NCI-H2029 (cell line): ENCODE measurements around the gene SEPTIN10.
A peak's percentile ranks its signal among the peaks of the same experiment; 100 is the strongest.
"Not testable (repeated sequence)": the region's sequence is repeated elsewhere in the genome, so short reads cannot be mapped to it uniquely, and the experiment has no call there.

Experiments
- DNase-seq: peaks from one replicate; lab custom pipeline; 2025; lab: John Stamatoyannopoulos, UW

SEPTIN10 gene

DNA sequence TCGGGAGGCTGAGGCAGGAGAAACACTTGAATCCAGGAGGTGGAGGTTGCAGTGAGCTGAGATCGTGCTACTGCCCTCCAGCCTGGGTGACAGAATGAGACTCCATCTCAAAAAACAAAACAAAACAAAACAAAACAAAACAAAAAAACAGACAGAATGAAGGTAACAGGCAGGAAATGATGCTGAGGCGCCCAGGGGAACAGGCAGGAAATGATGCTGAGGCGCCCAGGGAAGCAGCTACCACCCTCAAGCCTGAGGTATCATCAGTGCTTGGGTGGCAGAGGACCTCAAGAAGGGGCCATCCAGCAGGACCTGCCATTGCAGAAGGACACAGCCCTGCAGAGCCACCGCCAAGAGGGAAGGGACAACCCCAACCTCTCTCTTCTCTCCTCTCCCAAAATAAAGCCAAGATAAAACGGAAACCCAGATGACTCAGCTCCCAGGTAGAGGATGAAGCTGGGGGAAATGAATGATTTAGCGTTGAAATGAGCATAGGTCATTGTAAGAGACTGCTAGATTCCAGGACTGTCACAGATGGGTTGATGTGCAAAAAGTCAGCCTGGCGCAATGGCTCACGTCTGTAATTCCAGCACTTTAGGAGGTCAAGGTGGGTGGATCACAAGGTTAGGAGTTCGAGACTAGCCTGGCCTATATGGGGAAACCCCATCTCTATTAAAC lies 19.7 kb upstream of the SEPTIN10 start:
- DNase-seq = no peak

DNA sequence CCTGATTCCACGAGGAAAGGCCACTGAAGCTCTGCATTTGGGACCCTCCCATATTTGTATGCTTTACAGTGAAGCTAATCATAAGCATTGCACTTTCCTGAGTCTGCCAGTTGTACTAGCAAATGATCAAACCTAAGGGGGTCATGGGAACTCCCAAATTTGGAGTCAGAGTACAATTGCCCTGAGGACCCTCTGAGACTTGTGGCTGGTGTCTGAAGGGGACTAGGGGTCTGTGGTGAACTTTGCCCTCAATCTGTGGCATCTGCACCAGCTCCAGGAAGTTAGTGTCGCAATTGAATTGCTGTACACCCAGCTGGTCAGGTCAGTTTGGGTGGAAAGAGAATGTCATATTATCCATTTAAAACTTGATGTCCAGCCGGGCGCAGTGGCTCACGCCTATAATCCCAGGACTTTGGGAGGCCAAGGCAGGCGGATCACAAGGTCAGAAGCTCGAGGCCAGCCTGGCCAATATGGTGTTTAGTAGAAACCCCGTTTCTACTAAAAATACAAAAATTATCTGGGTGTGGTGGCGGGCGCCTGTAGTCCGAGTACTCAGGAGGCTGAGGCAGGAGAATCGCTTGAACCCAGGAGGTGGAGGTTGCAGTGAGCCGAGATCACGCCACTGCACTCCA lies 18.5 kb upstream of the SEPTIN10 start:
- DNase-seq = no peak

DNA sequence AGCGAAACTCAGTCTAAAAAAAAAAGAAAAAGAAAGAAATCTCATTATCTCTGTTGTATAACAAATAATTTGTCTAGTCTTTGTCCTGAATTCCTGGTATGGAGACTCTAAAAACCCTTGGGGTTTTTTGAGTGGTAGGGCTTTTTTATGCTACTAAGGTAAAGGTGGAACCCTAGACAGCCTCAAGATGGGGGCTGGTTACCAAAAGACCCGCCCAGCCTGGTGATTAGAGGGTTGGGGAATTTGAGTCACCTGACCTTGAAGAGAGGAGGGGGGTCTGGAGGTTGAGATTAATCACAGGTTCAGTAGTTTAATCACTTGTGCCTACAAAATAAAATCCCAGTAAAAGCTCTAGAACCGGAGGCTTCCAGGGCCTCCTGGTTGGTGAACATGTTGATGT lies 18.0 kb upstream of the SEPTIN10 start:
- DNase-seq = no peak

DNA sequence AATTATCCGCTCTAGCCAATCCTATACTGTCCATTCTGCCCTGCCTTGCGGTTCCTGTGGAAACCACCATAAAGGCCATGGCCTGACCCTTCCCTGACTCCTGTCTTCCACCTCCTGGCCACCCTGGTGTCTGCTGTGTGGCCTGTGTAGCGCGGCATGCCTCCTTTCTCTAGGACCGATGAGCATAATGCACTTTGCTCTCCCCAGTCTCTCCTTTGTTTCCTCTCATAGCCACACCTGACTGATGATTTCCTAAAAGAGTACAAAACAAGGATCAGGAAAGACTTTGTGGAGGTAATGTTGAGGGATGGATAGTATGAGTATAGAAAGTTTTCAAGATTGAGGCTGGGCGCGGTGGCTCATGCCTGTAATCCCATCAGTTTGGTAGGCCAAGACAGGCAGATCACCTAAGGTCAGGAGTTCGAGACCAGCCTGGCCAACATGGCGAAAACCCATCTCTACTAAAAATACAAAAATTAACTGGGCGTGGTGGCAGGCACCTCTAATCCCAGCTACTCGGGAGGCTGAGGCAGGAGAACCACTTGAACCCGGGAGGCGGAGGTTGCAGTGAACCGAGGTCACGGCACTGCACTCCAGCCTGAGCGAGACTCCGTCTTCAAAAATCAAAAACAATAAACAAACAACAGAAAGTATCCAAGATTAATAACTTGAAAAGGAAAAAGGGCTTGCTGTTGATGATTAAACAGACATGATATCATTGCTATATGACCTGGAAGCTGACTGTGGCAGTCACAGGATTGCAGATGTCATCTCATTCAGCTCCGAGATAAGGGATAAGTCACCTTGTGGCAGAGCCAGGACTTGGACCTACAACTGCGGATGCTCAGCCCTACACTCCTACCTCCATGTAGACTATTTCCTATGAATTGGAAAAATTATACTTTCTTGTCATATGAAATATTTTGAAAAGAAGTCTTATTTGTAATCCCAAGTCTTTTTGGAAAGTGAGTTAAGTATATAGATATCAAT lies 17.0 kb upstream of the SEPTIN10 start:
- DNase-seq = no peak

GRCh38 chr2:109629867-109630266 lies 16.1 kb upstream of the SEPTIN10 start:
- no peak for DNase-seq

DNA sequence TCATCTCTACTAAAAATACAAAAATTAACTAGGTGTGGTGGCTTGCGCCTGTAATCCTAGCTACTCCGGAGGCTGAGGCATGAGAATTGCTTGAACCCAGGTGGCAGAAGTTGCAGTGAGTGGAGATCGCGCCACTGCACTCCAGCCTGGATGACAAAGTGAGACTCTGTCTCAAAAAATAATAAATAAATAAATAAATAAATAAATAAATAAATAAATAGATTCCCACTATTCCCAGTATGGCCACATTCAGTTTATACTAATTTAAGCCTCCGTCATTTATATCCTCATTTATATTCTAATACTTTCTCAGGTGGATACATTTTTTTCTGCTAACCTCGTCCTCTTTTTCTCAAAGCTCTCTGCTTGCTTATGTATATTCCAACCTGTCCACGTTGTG lies 14.6 kb upstream of the SEPTIN10 start:
- DNase-seq = not testable (repeated sequence)

DNA sequence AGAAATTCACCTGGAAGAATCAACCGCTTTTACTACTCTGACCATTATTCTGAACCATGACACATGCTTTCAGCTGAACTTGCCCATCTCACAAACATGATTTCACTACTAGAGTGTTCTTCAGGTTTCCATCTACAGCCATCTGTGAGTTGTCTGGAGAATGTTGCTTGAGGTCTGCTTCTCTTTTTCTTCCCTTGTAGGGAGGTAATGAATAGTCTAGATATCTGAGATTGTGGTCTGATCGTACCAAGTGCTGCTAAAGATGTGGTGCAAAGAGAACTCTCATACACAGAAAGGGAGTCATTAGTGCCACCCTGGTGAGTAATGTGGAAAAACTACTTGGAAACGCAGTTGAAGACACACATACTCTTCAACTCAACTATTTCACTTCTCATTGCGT lies 10.6 kb upstream of the SEPTIN10 start:
- DNase-seq = no peak

GRCh38 chr2:109623923-109624322 lies 10.2 kb upstream of the SEPTIN10 start:
- no peak for DNase-seq

DNA sequence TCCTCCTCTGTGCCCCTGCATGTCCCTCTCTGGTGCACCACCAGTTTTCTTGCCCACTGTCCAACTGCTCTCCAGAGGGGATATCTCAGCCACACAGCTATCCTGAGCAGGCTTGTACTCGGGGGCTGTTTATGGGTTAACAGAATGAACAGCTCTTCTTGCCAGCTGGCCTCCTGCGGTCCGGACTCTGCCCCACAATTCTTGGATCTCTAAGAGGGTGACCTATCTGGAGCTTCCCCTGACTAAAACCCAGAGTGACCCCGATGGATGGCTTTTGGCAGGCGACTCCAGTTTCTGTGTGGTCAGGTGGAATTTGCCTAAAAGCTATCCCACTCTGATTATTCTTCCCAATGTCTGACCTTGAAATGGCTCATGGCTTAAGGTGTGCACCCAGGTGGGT lies 9.5 kb upstream of the SEPTIN10 start:
- no peak for DNase-seq

DNA sequence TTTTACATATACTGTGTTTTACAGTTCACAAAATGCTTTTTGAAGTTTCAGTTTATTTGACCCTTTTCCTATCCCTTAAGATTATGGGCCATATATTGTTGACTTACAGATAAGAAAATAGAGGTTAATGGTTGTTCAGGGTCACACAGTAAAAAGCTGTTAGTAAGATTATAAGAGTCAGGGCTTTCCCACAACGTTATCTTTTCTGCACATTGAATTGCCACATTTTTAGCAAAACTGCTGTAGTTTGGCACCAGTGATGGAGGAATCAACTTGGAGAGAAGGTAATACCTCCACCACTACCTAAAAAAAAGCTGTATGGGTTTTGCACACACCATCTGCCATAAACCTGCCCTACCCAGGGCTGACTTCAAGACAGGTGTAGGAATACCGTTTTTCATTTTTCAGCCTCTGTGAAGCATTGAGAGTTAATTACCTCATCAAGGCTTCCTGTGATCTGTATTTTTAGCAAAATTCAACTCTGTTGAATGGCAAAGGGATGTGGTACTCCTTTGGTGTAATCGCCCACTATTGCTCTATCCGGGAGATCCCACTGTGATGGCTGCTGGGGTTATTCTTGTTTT lies 5.4 kb upstream of the SEPTIN10 start:
- DNase-seq = no peak

GRCh38 chr2:109616184-109616583 lies 2.4 kb upstream of the SEPTIN10 start:
- no peak for DNase-seq

- no peak for DNase-seq
Measured at GRCh38 chr2:109615637-109616144, 1.9 kb upstream of the SEPTIN10 start.

- no peak for DNase-seq
Measured at GRCh38 chr2:109614715-109615636, 1.2 kb upstream of the SEPTIN10 start.

GRCh38 chr2:109613081-109613921 lies 465 bp downstream of the SEPTIN10 start:
- no peak for DNase-seq

- peak; percentile 13 for DNase-seq
Measured at GRCh38 chr2:109611467-109612095, 2.2 kb downstream of the SEPTIN10 start.

GRCh38 chr2:109609352-109610024 lies 4.3 kb downstream of the SEPTIN10 start:
- no peak for DNase-seq

DNA sequence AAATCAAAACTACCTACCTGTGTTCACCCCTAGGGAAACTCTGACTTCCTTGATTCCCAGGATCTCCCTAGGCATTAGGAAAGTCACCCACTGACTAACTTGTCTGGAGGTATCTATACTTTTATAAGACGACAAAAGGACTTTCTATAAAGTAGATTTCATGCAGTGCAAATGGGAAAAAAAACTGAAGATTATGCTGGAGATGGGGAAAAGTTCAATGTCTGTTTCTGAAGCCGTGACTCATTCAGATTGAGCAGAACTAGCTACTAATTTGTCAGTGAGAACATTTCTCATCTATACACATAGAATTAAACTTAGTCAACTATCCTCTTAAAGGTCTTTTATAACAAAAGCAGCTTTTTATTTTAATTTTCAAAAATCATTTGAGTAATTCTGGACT lies 6.0 kb downstream of the SEPTIN10 start:
- DNase-seq = no peak

GRCh38 chr2:109604597-109604996 lies 9.2 kb downstream of the SEPTIN10 start:
- DNase-seq = no peak

DNA sequence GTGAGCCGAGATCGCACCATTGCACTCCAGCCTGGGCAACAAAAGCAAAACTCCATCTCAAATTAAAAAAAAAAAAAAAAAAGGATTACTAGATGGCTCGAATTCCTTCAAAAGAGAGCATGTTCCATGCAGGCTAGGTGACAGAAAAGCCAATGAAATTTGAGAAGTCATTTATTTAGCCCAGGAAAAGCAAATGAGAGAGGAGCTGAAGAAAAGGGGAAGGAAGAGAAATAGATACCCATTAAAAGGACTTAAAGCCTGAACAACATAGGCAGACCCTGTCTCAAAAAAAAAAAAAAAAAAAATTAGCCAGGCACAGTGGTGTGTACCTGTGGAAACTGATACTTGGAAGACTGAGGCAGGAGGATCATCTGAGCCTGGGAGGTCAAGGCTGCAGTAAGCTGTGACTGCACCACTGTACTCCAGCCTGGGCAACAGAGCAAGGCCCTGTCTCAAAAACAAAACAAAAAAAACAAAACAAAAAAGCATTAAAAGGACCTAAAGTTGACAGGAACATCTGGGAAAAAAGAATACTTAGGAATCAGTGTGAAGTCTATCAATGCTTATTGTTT lies 11.1 kb downstream of the SEPTIN10 start:
- no peak for DNase-seq
